ENCODE results near the gene PXMP2. TPM values are rescaled to one million over a fixed set of nuclear protein-coding genes. Genes with fewer than 3 reads are reported as not detected.

PXMP2 gene
- polyA plus RNA-seq: 10 to 100 TPM in 1 of 2 donors, 1 to 10 TPM in 1; 5.1 to 15.7 TPM

DNA sequence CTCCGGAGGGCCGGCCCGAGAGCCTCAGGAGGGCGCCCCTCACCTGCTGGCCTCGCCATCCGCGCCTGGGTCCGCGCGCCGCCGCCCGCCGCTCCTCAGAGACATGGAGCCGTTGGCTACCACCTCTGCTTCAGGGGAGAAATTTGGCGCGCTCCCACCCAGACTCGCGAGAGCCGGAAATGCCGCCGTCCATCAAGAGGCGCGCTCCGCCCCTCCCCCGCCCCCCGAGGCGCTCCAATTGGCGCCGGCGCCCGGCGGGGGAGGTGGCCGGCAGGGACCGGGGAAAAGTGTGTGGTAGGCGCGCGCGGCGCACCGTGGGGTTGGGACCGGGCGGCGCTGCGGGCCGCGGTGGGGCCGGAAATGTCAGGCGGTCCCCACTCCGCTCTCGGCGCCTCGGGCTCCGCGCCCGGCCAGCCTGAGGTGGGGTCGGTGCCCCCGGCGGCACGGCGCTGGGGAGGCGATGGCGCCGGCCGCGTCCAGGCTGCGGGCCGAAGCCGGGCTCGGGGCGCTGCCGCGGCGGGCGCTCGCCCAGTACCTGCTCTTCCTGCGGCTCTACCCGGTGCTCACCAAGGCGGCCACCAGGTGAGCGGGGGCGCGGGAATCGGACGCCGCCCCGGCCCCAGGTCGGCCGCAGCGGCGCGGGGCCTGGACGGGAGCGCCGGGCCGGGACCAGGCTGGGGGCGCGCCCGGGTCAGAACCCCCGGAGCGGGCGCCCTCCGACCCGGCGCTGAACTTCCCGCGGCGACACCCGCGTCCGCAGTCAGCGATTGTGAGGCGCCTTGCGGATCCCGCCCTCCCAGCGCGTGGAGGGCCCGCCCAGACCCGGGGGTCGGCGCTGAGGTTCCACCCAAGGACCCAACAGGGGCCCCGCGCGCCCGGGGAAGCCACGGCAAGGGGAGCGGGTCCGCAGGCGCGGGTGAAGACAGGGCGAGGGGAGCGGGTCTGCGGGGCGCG is at the start of gene PXMP2, which contains the start of gene POLE:
Gene PXMP2, plus strand, starts transcription at position 377 of the 954 bp plus-strand sequence. Its CDS starts 84 bp downstream, at position 461.
Gene POLE, minus strand, starts transcription at position 132 of the 954 bp plus-strand sequence. Its CDS starts 27 bp downstream, at position 105.
- Histone ChIP-seq H3K27me3 (ENCODE audit: control insufficient read depth in 1 of 2, insufficient read depth in 2 of 2, low read length in 2 of 2) (no peaks in the 10 kb centered on the region), H3K9me3 (ENCODE audit: control insufficient read depth in 2 of 2, insufficient read depth in 1 of 2, low read depth in 1 of 2, low read length in 1 of 2) (no peaks in the 10 kb centered on the region), H3K4me3 (ENCODE audit: low read depth in 1 of 2, low read length in 2 of 2) (peak within 1 kb of the TSS; percentile 84 to 87)

DNA sequence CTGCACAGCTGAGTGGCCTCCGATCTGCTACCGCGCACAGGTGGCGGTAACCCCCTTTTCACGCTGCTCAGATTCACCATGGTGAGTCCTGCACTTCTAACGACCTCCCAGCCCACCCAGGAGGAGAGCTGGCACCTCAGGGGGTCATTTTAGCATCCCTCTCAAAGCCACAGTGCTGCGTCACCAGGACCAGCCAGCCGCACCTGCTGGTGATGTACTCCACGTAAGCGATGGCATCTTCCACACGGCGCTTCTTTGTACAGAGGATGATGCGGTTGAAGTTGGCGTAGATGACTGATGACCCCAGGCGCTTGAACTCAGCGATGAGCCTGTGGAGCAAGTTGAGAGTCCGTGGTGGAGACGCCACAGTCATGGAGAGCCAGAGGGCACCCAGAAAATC is 49.6 kb upstream of the PXMP2 start:
- H3K36me3 ChIP-seq (ENCODE audit: control insufficient read depth in 2 of 2, insufficient read depth in 2 of 2, low read length in 1 of 2): peaks cover 5 to 54% of the 10 kb centered on the region in 2 donors
- no peak overlapping the region for H3K4me3 ChIP-seq (ENCODE audit: low read depth in 1 of 2, low read length in 2 of 2)
- no peaks in the 10 kb centered on the region for H3K4me1 ChIP-seq (ENCODE audit: control insufficient read depth in 2 of 2, insufficient read depth in 2 of 2, low read length in 1 of 2)
- WGBS, 2 donors: 94 to 95% methylated on average over 18 of the region's 18 CpGs
- H3K27ac ChIP-seq (ENCODE audit: low read depth in 2 of 2, low read length in 1 of 2): no peak overlapping the region
- no peaks in the 10 kb centered on the region for H3K27me3 ChIP-seq (ENCODE audit: control insufficient read depth in 1 of 2, insufficient read depth in 2 of 2, low read length in 2 of 2)
- peaks cover 0 to 2% of the 10 kb centered on the region in 2 donors for H3K9me3 ChIP-seq (ENCODE audit: control insufficient read depth in 2 of 2, insufficient read depth in 1 of 2, low read depth in 1 of 2, low read length in 1 of 2)

More for the DNA sequence above, at the start of gene PXMP2, which contains the start of gene POLE:
- Histone ChIP-seq H3K4me1 (ENCODE audit: control insufficient read depth in 2 of 2, insufficient read depth in 2 of 2, low read length in 1 of 2) (peaks cover 0 to 12% of the 10 kb centered on the region in 2 donors), H3K27ac (ENCODE audit: low read depth in 2 of 2, low read length in 1 of 2) (peak within 1 kb of the TSS; percentile 69 to 74), H3K36me3 (ENCODE audit: control insufficient read depth in 2 of 2, insufficient read depth in 2 of 2, low read length in 1 of 2) (no peaks in the 10 kb centered on the region)
- WGBS, 2 donors: 1% methylated on average over 89 to 134 of the region's 134 CpGs

GRCh38 chr12:132638541-132639408 is 48.6 kb upstream of the PXMP2 start:
- Histone ChIP-seq H3K36me3 (ENCODE audit: control insufficient read depth in 2 of 2, insufficient read depth in 2 of 2, low read length in 1 of 2) (peaks cover 5 to 62% of the 10 kb centered on the region in 2 donors), H3K27ac (ENCODE audit: low read depth in 2 of 2, low read length in 1 of 2) (no peak overlapping the region), H3K4me3 (ENCODE audit: low read depth in 1 of 2, low read length in 2 of 2) (no peak overlapping the region), H3K27me3 (ENCODE audit: control insufficient read depth in 1 of 2, insufficient read depth in 2 of 2, low read length in 2 of 2) (no peaks in the 10 kb centered on the region), H3K4me1 (ENCODE audit: control insufficient read depth in 2 of 2, insufficient read depth in 2 of 2, low read length in 1 of 2) (no peaks in the 10 kb centered on the region), H3K9me3 (ENCODE audit: control insufficient read depth in 2 of 2, insufficient read depth in 1 of 2, low read depth in 1 of 2, low read length in 1 of 2) (peaks cover 0 to 2% of the 10 kb centered on the region in 2 donors)
- WGBS, 2 donors: 76 to 81% methylated on average over 25 of the region's 25 CpGs

DNA sequence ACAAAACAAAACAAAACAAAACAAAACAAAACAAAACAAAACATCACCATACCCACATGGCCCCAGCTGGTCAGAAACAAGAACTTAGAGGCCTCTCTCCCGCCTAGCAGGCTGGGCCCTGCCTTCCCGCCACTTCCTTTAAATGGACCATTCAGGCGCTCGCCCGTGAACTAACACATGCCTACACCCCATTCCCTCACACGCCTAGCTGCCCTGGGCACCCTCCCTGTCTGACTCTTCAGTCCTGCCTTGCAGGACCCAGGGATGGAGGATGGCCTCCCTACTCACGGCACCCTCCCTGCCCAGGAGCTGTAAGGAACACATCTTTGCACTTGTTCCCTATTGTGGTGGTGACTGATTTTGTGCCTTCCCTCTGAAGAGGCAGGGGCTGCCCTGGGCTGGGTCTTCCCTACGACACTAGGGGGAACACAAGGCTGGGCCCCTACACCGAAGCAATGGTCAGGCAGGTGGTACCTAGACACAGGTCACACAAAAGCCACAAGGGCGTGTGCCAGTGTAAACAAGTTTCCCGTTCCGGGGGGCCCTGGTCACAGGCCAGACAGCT is 47.3 kb upstream of the PXMP2 start:
- H3K9me3 ChIP-seq (ENCODE audit: control insufficient read depth in 2 of 2, insufficient read depth in 1 of 2, low read depth in 1 of 2, low read length in 1 of 2): peaks cover 0 to 2% of the 10 kb centered on the region in 2 donors
- H3K27me3 ChIP-seq (ENCODE audit: control insufficient read depth in 1 of 2, insufficient read depth in 2 of 2, low read length in 2 of 2): no peaks in the 10 kb centered on the region
- H3K27ac ChIP-seq (ENCODE audit: low read depth in 2 of 2, low read length in 1 of 2): no peak overlapping the region
- no peaks in the 10 kb centered on the region for H3K4me1 ChIP-seq (ENCODE audit: control insufficient read depth in 2 of 2, insufficient read depth in 2 of 2, low read length in 1 of 2)
- no peak overlapping the region for H3K4me3 ChIP-seq (ENCODE audit: low read depth in 1 of 2, low read length in 2 of 2)
- WGBS, 2 donors: 80 to 84% methylated on average over 12 of the region's 12 CpGs
- peaks cover 3 to 52% of the 10 kb centered on the region in 2 donors for H3K36me3 ChIP-seq (ENCODE audit: control insufficient read depth in 2 of 2, insufficient read depth in 2 of 2, low read length in 1 of 2)

- Histone ChIP-seq H3K4me3 (ENCODE audit: low read depth in 1 of 2, low read length in 2 of 2) (no peak overlapping the region), H3K36me3 (ENCODE audit: control insufficient read depth in 2 of 2, insufficient read depth in 2 of 2, low read length in 1 of 2) (peaks cover 3 to 50% of the 10 kb centered on the region in 2 donors), H3K9me3 (ENCODE audit: control insufficient read depth in 2 of 2, insufficient read depth in 1 of 2, low read depth in 1 of 2, low read length in 1 of 2) (peaks cover 0 to 2% of the 10 kb centered on the region in 2 donors), H3K27ac (ENCODE audit: low read depth in 2 of 2, low read length in 1 of 2) (no peak overlapping the region), H3K4me1 (ENCODE audit: control insufficient read depth in 2 of 2, insufficient read depth in 2 of 2, low read length in 1 of 2) (no peaks in the 10 kb centered on the region), H3K27me3 (ENCODE audit: control insufficient read depth in 1 of 2, insufficient read depth in 2 of 2, low read length in 2 of 2) (no peaks in the 10 kb centered on the region)
- WGBS, 2 donors: 83 to 89% methylated on average over 10 of the region's 10 CpGs
These were observed 46.5 kb upstream of the PXMP2 start for GRCh38 chr12:132640936-132641335.

GRCh38 chr12:132641811-132642650 is 45.4 kb upstream of the PXMP2 start:
- no peaks in the 10 kb centered on the region for H3K27me3 ChIP-seq (ENCODE audit: control insufficient read depth in 1 of 2, insufficient read depth in 2 of 2, low read length in 2 of 2)
- no peaks in the 10 kb centered on the region for H3K4me1 ChIP-seq (ENCODE audit: control insufficient read depth in 2 of 2, insufficient read depth in 2 of 2, low read length in 1 of 2)
- peaks cover 3 to 45% of the 10 kb centered on the region in 2 donors for H3K36me3 ChIP-seq (ENCODE audit: control insufficient read depth in 2 of 2, insufficient read depth in 2 of 2, low read length in 1 of 2)
- H3K4me3 ChIP-seq (ENCODE audit: low read depth in 1 of 2, low read length in 2 of 2): no peak overlapping the region
- 95 to 97% methylated on average over 28 of the region's 28 CpGs for WGBS, 2 donors
- peaks cover 0 to 2% of the 10 kb centered on the region in 2 donors for H3K9me3 ChIP-seq (ENCODE audit: control insufficient read depth in 2 of 2, insufficient read depth in 1 of 2, low read depth in 1 of 2, low read length in 1 of 2)
- H3K27ac ChIP-seq (ENCODE audit: low read depth in 2 of 2, low read length in 1 of 2): no peak overlapping the region

- H3K9me3 ChIP-seq (ENCODE audit: control insufficient read depth in 2 of 2, insufficient read depth in 1 of 2, low read depth in 1 of 2, low read length in 1 of 2): peaks cover 0 to 2% of the 10 kb centered on the region in 2 donors
- no peak overlapping the region for H3K27ac ChIP-seq (ENCODE audit: low read depth in 2 of 2, low read length in 1 of 2)
- H3K27me3 ChIP-seq (ENCODE audit: control insufficient read depth in 1 of 2, insufficient read depth in 2 of 2, low read length in 2 of 2): no peaks in the 10 kb centered on the region
- 95% methylated on average over 30 of the region's 30 CpGs for WGBS, 2 donors
- no peak overlapping the region for H3K4me3 ChIP-seq (ENCODE audit: low read depth in 1 of 2, low read length in 2 of 2)
- H3K36me3 ChIP-seq (ENCODE audit: control insufficient read depth in 2 of 2, insufficient read depth in 2 of 2, low read length in 1 of 2): peaks cover 3 to 43% of the 10 kb centered on the region in 2 donors
- no peaks in the 10 kb centered on the region for H3K4me1 ChIP-seq (ENCODE audit: control insufficient read depth in 2 of 2, insufficient read depth in 2 of 2, low read length in 1 of 2)
These were observed 44.2 kb upstream of the PXMP2 start for GRCh38 chr12:132642846-132643835.

- no peaks in the 10 kb centered on the region for H3K4me1 ChIP-seq (ENCODE audit: control insufficient read depth in 2 of 2, insufficient read depth in 2 of 2, low read length in 1 of 2)
- H3K4me3 ChIP-seq (ENCODE audit: low read depth in 1 of 2, low read length in 2 of 2): no peak overlapping the region
- no peak overlapping the region for H3K27ac ChIP-seq (ENCODE audit: low read depth in 2 of 2, low read length in 1 of 2)
- no peaks in the 10 kb centered on the region for H3K9me3 ChIP-seq (ENCODE audit: control insufficient read depth in 2 of 2, insufficient read depth in 1 of 2, low read depth in 1 of 2, low read length in 1 of 2)
- H3K27me3 ChIP-seq (ENCODE audit: control insufficient read depth in 1 of 2, insufficient read depth in 2 of 2, low read length in 2 of 2): no peaks in the 10 kb centered on the region
- H3K36me3 ChIP-seq (ENCODE audit: control insufficient read depth in 2 of 2, insufficient read depth in 2 of 2, low read length in 1 of 2): peaks cover 12 to 48% of the 10 kb centered on the region in 2 donors
- 89 to 93% methylated on average over 7 of the region's 7 CpGs for WGBS, 2 donors
These were observed 40.5 kb upstream of the PXMP2 start for GRCh38 chr12:132646850-132647249.

Measured in esophagus (tissue), 2 donors.